GM10266 (cell line): ENCODE measurements around the gene TMEM14B.
"Not testable (repeated sequence)": the region's sequence is repeated elsewhere in the genome, so short reads cannot be mapped to it uniquely, and the experiment has no call there.

Source experiments
- DNase-seq: peaks from one replicate; pipeline ENCODE4 v3.0.0; 2012; ENCODE audit errors: extremely low spot score
- CTCF ChIP-seq: IDR thresholded peaks from 2 replicates; pipeline ENCODE4 v1.5.1; 2012; ENCODE audit warnings: mild to moderate bottlenecking, low read depth; ENCODE audit not compliant: control insufficient read depth, insufficient read depth; ENCODE audit errors: missing control alignments

TMEM14B gene

GRCh38 chr6:10747251-10747972, at the start of gene TMEM14B:
TSS of gene TMEM14B (plus strand) at chr6:10747805. CDS start at chr6:10749246, 1,441 bp downstream.
- no peak for TF ChIP-seq CTCF
- peak; percentile 96 for DNase-seq

- DNase-seq, result no peak
- no peak for TF ChIP-seq CTCF
These were observed 33.6 kb upstream of the TMEM14B start for GRCh38 chr6:10713962-10714361.

- TF ChIP-seq CTCF, result no peak
- DNase-seq, result no peak
These were observed 28.2 kb upstream of the TMEM14B start for GRCh38 chr6:10719296-10719963.

- DNase-seq, result no peak
- TF ChIP-seq CTCF, result no peak
These were observed 27.7 kb upstream of the TMEM14B start for GRCh38 chr6:10719964-10720264.

- peak; percentile 38 for DNase-seq
- no peak for TF ChIP-seq CTCF
These were observed 27.2 kb upstream of the TMEM14B start for GRCh38 chr6:10720265-10720959.

- DNase-seq, result not testable (repeated sequence)
- TF ChIP-seq CTCF, result peak; percentile 15
These were observed 26.4 kb upstream of the TMEM14B start for GRCh38 chr6:10720960-10721849.
